ENCODE data around the gene METAP2.
A peak's percentile ranks its signal among the peaks of the same experiment; 100 is the strongest.
"Not testable (repeated sequence)": the region's sequence is repeated elsewhere in the genome, so short reads cannot be mapped to it uniquely, and the experiment has no call there.

METAP2 gene

DNA sequence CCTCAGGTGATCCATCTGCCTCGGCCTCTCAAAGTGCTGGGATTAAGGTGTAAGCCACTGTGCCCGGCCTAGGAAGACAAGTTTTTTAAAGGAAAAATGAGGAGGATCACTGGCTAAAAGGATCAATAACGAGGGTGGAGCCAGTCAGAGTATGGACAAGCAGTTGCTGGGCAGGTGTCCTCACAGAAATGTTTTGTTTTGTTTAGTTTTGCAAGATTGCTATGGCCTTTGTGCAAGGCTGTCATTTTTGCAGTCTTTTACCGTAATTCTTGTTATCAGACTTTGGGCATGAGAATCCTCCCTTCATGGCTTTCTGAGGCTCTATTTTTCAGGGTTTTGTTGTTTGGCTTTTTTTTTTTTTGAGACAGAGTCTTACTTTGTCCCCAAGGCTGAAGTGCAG, 11.9 kb upstream of the METAP2 start:
- no peak for DNase-seq (ENCODE audit: low spot score)

DNA sequence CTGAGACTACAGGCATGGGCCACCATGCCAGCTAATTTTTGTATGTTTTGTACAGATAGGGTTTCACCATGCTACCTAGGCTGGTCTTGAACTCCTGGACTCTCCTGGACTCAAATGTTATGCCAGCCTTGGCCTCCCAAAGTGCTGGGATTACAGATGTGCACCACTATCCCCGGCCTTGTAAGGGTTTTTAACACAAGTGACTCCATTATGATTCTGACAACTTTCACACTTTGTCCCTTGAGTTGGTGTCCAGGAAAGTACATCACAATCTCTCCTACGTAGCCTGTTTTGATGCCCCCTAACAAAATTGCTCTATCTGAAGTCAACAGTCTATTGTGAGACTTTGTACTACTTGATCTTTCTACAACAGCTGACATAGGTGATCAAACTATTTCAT, 11.4 kb upstream of the METAP2 start:
- DNase-seq (ENCODE audit: low spot score): no peak

DNA sequence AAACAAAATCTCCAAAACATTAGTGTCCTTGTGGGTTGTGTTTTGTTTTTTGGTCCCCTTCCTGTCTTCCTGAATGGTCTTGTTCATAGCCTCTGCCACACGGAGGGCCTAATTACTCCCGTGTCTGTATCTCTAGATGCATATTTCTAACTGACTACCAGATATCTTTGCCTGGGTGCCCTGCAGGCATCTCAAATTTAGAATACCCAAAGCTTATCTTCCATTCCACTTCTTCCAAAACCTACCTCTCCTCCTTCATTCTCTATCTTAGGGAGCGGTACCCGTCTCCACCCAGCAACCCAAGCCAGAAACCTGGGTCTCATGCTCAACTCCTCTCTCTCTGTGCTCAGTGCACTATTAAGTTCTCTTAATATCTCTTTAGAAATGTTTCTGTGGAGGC, 10.9 kb upstream of the METAP2 start:
- no peak for DNase-seq (ENCODE audit: low spot score)

DNA sequence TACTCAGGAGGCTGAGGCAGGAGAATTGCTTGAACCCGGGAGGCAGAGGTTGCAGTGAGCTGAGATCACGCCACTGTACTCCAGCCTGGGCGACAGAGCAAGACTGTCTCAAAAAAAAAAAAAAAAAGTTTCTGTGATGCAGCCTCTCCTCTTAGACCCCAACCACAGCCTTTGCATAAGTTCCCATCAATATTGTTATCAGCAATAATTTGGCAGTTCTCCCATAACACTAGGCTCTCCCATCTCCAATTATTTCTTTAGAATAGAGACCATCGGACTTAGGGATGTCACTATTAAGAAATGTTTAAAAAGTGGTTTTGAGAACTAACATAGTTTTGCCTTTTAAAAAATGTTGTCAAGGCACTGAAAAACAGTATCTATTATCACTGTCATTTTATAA, 10.2 kb upstream of the METAP2 start:
- DNase-seq (ENCODE audit: low spot score): not testable (repeated sequence)

DNA sequence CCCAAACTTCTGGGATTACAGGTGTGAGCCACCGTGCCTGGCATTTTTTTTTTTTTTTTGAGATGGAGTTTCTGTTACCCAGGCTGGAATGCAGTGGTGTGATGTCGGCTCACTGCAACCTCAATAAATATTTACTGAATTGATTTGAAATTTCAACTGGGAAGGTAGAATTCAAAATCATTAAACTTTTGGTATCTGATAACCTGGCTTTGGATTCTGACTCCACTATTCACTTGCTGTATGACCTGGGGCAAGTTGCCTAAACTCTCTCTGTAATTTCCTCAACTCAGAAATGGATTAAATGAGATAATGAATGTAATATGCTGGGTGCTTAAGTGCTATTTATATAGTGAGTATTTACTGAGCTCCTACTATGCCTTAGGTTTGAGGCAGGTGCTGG, 8.7 kb upstream of the METAP2 start:
- DNase-seq (ENCODE audit: low spot score): no peak

DNA sequence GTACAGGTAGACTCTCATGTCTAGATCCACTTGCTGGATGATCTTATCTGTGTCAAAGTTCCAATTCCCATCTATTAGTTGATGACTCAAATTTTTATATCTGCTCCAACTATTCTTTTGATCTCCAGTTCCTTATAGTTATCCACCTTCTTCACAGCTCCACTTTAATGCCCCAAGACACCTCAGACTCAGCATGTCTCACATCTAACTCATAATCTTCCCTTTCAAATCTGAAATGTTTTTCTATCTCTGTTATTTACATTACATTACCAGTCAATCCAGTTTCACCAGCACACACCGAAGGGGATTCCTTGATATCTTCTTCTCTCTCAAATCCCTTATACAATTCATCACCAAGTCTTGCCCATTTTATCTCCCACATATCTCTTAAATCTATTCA, 3.7 kb upstream of the METAP2 start:
- no peak for DNase-seq (ENCODE audit: low spot score)

DNA sequence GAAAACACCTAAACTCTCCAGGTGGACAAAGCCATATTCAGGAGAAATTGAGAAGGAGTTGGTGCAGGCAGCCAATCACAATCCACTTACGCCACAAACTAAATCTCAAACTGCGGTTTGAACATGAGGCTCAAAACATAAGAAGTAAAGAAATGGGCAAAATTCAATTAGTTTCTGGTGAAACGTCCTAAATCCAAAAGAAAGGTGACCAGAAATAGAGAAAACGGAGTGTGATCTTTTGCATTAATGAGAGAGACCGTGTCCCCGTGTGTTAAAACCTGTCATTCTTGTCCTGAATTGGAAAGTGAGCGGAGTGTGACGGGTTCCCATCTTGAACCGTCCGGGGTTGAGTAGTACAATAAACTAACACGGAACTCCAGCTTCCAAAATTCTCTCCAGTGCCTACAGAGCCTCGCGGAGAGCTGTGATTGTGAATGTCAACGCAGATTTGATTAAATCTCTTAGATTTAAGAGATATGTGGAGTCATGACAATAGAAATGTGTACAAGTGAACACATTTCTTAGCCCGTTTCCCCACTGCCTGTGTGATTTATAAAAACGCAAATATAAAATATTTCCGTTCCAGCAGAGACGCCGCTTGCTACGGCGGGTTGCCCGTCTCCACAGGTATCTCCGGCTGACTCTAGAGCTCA, 595 bp upstream of the METAP2 start:
- peak; percentile 36 for DNase-seq (ENCODE audit: low spot score)

GRCh38 chr12:95474660-95474958, 657 bp downstream of the METAP2 start:
- DNase-seq (ENCODE audit: low spot score): no peak

GRCh38 chr12:95480230-95480629, 6.3 kb downstream of the METAP2 start:
- no peak for DNase-seq (ENCODE audit: low spot score)

DNA sequence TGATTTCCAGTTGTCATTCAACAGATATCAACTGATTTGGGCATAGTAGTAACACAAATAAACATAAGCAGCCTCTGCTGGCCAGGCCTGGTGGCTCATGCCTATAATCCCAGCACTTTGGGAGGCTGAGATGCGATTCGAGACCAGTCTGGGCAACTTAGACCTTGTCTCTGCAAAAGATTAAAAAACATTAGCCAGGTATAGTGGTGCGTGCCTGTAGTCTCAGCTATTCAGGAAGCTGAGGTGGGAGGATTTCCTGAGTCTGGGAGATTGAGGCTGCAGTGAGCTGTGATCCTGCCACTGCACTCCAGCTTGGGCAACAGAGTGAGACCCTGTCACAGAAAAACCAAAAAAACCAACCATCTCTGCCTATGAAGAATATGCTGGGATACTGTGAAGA, 7.1 kb downstream of the METAP2 start:
- DNase-seq (ENCODE audit: low spot score): no peak

DNA sequence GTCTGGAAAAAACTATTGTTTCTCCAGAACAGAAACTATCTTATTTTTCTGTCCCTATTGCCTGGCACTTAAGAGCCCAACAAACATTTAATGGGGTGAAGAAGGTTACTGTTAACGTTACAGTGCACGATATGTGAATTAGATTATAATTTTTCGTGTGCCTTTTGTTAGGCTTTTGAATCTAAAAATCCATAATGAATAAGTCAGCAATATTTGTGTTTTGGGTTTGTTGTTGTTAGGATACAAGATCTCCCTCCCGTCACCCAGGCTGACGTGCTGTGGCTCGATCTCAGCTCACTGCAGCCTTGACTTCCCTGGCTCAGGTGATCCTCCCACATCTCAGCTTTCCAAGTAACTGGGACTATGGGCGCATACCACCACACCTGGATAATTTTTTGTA, 7.9 kb downstream of the METAP2 start:
- no peak for DNase-seq (ENCODE audit: low spot score)

DNA sequence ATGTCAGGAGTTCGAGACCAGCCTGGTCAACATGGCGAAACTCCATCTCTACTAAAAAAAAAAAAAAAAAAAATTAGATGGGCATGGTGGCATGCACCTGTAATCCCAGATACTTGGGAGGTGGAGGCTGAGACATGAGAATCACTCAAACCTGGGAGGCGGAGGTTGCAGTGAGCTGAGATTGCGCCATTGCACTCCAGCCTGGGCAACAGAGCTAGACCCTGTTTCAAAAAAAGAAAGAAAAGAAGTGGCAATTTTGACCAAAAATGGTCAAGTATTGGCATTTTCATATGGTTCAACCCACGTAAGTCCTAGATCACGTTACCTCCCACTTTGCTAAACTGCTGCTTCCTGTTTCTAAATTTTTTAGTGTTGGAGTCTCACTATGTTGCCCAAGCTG, 8.6 kb downstream of the METAP2 start:
- DNase-seq (ENCODE audit: low spot score): not testable (repeated sequence)

- no peak for DNase-seq (ENCODE audit: low spot score)
Measured at GRCh38 chr12:95484524-95484923, 10.6 kb downstream of the METAP2 start.

DNA sequence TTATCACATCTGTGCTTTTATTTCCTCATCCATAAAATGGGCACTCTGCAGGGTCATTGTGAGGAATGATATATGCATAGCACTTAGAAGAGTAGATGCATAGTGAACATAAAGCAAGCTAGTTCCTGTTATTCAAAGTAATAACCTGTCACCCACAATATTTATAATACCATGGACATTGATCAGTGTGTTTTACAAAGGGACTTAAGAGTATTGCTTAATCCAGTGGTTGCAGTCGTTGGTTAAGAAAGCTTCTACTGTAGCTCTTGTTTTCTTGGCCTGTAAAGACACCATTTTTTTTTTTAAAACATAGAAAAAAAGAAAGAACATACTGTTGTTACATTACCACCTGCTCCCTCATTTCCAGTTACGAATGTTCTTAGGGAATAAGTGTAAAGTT, 13.1 kb downstream of the METAP2 start:
- DNase-seq (ENCODE audit: low spot score): no peak

DNA sequence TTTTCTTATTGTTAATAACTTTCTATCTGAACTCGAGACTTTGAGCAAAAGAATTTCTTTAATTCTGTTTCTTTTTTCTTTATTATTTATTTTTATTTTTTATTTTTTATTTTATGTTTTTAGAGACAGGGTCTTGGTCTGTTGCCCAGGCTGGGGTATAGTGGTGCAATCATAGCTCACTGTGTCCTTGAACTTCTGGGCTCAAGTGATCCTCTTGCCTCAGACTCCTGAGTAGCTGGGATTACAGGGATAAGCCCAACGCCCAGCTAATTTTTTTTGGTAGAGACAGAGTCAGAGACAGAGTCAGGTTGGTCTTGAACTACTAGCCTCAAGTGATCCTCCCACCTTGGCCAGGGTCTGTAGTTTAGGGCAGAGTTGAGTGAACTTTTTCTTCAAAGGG, 18.5 kb downstream of the METAP2 start:
- no peak for DNase-seq (ENCODE audit: low spot score)

DNA sequence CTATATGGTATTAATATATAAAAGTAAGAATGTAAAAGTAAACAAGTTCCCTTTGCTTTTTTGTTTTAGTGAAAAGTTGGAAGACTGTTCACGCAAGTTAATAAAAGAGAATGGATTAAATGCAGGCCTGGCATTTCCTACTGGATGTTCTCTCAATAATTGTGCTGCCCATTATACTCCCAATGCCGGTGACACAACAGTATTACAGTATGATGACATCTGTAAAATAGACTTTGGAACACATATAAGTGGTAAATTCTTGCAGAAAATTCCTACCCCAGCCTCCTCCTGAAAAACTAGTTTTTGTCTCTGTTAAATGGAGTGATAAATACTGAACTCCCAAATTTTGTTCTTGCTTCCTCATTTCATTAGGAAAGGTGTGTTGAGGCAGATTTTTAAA, 20.9 kb downstream of the METAP2 start:
- DNase-seq (ENCODE audit: low spot score): no peak

- no peak for DNase-seq (ENCODE audit: low spot score)
Measured at GRCh38 chr12:95495433-95495832, 21.5 kb downstream of the METAP2 start.

GRCh38 chr12:95497031-95497430, 23.1 kb downstream of the METAP2 start:
- no peak for DNase-seq (ENCODE audit: low spot score)

- no peak for DNase-seq (ENCODE audit: low spot score)
Measured at GRCh38 chr12:95498968-95499367, 25.0 kb downstream of the METAP2 start.

GRCh38 chr12:95499772-95500171, 25.8 kb downstream of the METAP2 start:
- DNase-seq (ENCODE audit: low spot score): no peak

DNA sequence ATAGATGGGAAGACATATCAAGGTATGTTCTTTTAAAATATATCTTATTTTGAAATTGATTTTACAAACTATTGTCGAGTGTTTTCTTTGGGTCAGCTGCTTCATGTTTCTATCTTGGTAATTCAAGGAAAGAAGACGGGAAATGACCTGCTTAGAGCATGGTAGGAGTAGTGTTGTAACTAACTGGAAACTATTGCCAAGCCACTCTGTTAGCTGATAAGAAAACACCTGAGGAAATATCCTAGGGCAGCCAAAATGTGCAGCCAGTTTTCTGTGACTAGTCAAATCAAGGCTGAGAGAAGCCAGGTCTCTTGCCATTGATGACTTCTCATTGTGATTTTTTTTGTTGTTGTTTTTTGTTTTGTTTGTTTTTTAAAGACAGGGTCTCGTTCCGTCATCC, 30.2 kb downstream of the METAP2 start:
- no peak for DNase-seq (ENCODE audit: low spot score)

DNA sequence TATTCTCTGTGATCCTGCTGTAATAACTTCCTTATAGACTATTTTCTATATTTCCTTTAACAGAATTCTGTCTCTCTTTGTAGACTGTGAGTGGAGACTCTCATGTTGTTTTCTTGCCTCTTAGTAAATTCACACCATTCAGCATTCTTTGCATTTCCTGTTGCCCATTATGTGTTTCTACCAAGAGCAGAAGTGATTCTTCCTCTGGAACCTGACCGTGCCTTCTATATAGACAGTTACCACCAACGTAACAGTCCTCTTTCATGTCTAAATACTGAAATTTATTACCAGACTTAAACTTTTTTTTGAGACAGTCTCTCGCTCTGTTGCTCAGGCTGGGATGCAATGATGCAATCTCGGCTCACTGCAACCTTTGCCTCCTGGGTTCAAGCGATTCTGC, 31.1 kb downstream of the METAP2 start:
- DNase-seq (ENCODE audit: low spot score): no peak

GRCh38 chr12:95506707-95507523, 33.0 kb downstream of the METAP2 start:
- no peak for DNase-seq (ENCODE audit: low spot score)

- no peak for DNase-seq (ENCODE audit: low spot score)
Measured at GRCh38 chr12:95509300-95509699, 35.3 kb downstream of the METAP2 start.
